CD4-positive, alpha-beta T cell (primary cell): ENCODE measurements around the gene MSX2. TPM values are rescaled to one million over a fixed set of nuclear protein-coding genes. Genes with fewer than 3 reads are reported as not detected.

Source experiments
- ATAC-seq: fragments of 200-7000 bp; cut with Tn5 transposase; one replicate; pipeline ENCODE4 v1.10.0; 2022; ENCODE audit warnings: mild to moderate bottlenecking; ENCODE audit not compliant: poor library complexity
- CTCF ChIA-PET: fragments of 350-600 bp; sonication (Branson Sonifier 250); formaldehyde crosslinking; loops from one replicate; lab custom pipeline; 2021; ENCODE audit warnings: antibody characterized with exemption, inconsistent platforms; lab: Charles Lee
- POLR2A ChIA-PET: fragments of 350-600 bp; sonication (Branson Sonifier 250); formaldehyde crosslinking; loops from one replicate; lab custom pipeline; 2021; ENCODE audit warnings: antibody characterized with exemption, inconsistent platforms; lab: Charles Lee
- DNase-seq, 14 experiments: peaks; one replicate each; pipeline ENCODE4 v3.0.0-alpha.2; 2013 to 2020; ENCODE audit warnings: mixed read lengths in 2 of 14
- H3K27ac ChIP-seq, 2 donors: one replicate each; pipeline versions ENCODE4 v1.5.1 to v1.7.0; 2013; ENCODE audit warnings: low read length in 2 of 2, low read depth in 1 of 2, mild to moderate bottlenecking in 1 of 2
- H3K27me3 ChIP-seq, 2 experiments: 1 replicate in 1 of 2; 2 replicates in 1 of 2; pipeline versions ENCODE4 v1.6.1 to v1.7.0; 2013; ENCODE audit warnings: low read length in 2 of 2, control low read depth in 1 of 2, mild to moderate bottlenecking in 1 of 2, moderate library complexity in 1 of 2; ENCODE audit not compliant: insufficient read depth in 2 of 2, control insufficient read depth in 1 of 2
- H3K36me3 ChIP-seq: one replicate; pipeline ENCODE4 v1.6.1; 2013; ENCODE audit warnings: low read length, control low read depth; ENCODE audit not compliant: insufficient read depth
- H3K4me1 ChIP-seq: one replicate; pipeline ENCODE4 v1.6.1; 2013; ENCODE audit warnings: low read length, control low read depth; ENCODE audit not compliant: insufficient read depth
- H3K4me3 ChIP-seq: one replicate; pipeline ENCODE4 v1.5.1; 2013; ENCODE audit warnings: mild to moderate bottlenecking, low read length, moderate library complexity
- H3K9me3 ChIP-seq, 2 experiments: 1 replicate in 1 of 2; 2 replicates in 1 of 2; pipeline versions ENCODE4 v1.6.1 to v1.7.0; 2013; ENCODE audit warnings: low read length in 2 of 2, mild to moderate bottlenecking in 2 of 2, control low read depth in 1 of 2, moderate library complexity in 1 of 2; ENCODE audit not compliant: control insufficient read depth in 1 of 2, insufficient read depth in 1 of 2
- H3K27ac Mint-ChIP-seq: one replicate; pipeline ENCODE4 v1.8.0; 2020; ENCODE audit warnings: mixed read lengths
- H3K27me3 Mint-ChIP-seq: one replicate; pipeline ENCODE4 v1.8.0; 2021; ENCODE audit warnings: mixed read lengths
- H3K36me3 Mint-ChIP-seq: one replicate; pipeline ENCODE4 v1.8.0; 2021; ENCODE audit warnings: low read depth, mixed read lengths
- H3K4me1 Mint-ChIP-seq: one replicate; pipeline ENCODE4 v1.8.0; 2021; ENCODE audit warnings: low read depth, mixed read lengths
- H3K4me3 Mint-ChIP-seq: one replicate; pipeline ENCODE4 v1.8.0; 2020; ENCODE audit warnings: mild to moderate bottlenecking, mixed read lengths
- H3K9me3 Mint-ChIP-seq: one replicate; pipeline ENCODE4 v1.8.0; 2020; ENCODE audit warnings: mixed read lengths
- CTCF ChIP-seq: fragments of 200-600 bp; IDR thresholded peaks from one replicate; pipeline ENCODE4 v1.8.0; 2022; ENCODE audit warnings: antibody characterized with exemption, mild to moderate bottlenecking
- intact Hi-C, 2 experiments: fragments of 100-400 bp; cut with DNase I in 1 of 2; cut with micrococcal nuclease in 1 of 2; formaldehyde crosslinking; loops; one replicate each; pipeline versions ENCODE4 v1.15.1 to v1.9.0; 2023 to 2025; cut with DNase I, micrococcal nuclease
- total RNA-seq, 174 experiments: library from RNA in 2 of 174; stranded (reverse) in 2 of 174; gene quantifications; one replicate each; pipeline ENCODE4 v1.2.3 and lab custom pipeline; 2021 to 2026

Gene MSX2
- total RNA-seq, 2 experiments from 2014 or later: 0.30 to 0.31 TPM

GRCh38 chr5:174725261-174725990 lies 1.0 kb downstream of the MSX2 start:
- ChIA-PET CTCF (no interaction called here), POLR2A (no interaction called here)
- Histone ChIP-seq H3K27ac (no peak overlapping the region), H3K9me3 (peaks cover 0 to 22% of the 10 kb centered on the region in 2 experiments), H3K4me1 (peaks cover 16% of the 10 kb centered on the region), H3K4me3 (peak overlapping the region; percentile 19), H3K27me3 (peaks cover 65 to 91% of the 10 kb centered on the region in 2 experiments), H3K36me3 (no peaks in the 10 kb centered on the region)
- Mint-ChIP-seq H3K9me3 (no peaks in the 10 kb centered on the region), H3K27me3 (peaks cover 89% of the 10 kb centered on the region), H3K4me1 (peaks cover 23% of the 10 kb centered on the region), H3K36me3 (no peaks in the 10 kb centered on the region), H3K4me3 (peak overlapping the region; percentile 60), H3K27ac (no peak overlapping the region)
- TF ChIP-seq CTCF: no peak
- DNase-seq (no peak), ATAC-seq (no peak)
- intact Hi-C loops: no loop called here

GRCh38 chr5:174725991-174726601 lies 1.7 kb downstream of the MSX2 start:
- Histone ChIP-seq H3K27me3 (peaks cover 64 to 88% of the 10 kb centered on the region in 2 experiments), H3K4me1 (peaks cover 16% of the 10 kb centered on the region), H3K4me3 (no peak overlapping the region), H3K36me3 (no peaks in the 10 kb centered on the region), H3K9me3 (peaks cover 0 to 18% of the 10 kb centered on the region in 2 experiments), H3K27ac (no peak overlapping the region)
- no peak overlapping the region for H3K27ac Mint-ChIP-seq
- no peak overlapping the region for H3K4me3 Mint-ChIP-seq
- H3K9me3 Mint-ChIP-seq: no peaks in the 10 kb centered on the region
- ChIA-PET CTCF (no interaction called here), POLR2A (no interaction called here)
- intact Hi-C loops: no loop called here
- ATAC-seq (no peak), DNase-seq (no peak)
- no peak for TF ChIP-seq CTCF
- H3K27me3 Mint-ChIP-seq: peaks cover 91% of the 10 kb centered on the region
- peaks cover 22% of the 10 kb centered on the region for H3K4me1 Mint-ChIP-seq
- no peaks in the 10 kb centered on the region for H3K36me3 Mint-ChIP-seq

- peaks cover 16% of the 10 kb centered on the region for H3K4me1 Mint-ChIP-seq
- Histone ChIP-seq H3K4me3 (no peak overlapping the region), H3K9me3 (peaks cover 0 to 23% of the 10 kb centered on the region in 2 experiments), H3K4me1 (peaks cover 16% of the 10 kb centered on the region), H3K27me3 (peaks cover 64 to 88% of the 10 kb centered on the region in 2 experiments), H3K27ac (no peak overlapping the region), H3K36me3 (no peaks in the 10 kb centered on the region)
- H3K9me3 Mint-ChIP-seq: no peaks in the 10 kb centered on the region
- DNase-seq: no peak
- TF ChIP-seq CTCF: no peak
- H3K36me3 Mint-ChIP-seq: no peaks in the 10 kb centered on the region
- POLR2A ChIA-PET: no interaction called here
- no peak overlapping the region for H3K4me3 Mint-ChIP-seq
- peaks cover 89% of the 10 kb centered on the region for H3K27me3 Mint-ChIP-seq
- ATAC-seq: no peak
- CTCF ChIA-PET: no interaction called here
- intact Hi-C loops: no loop called here
- no peak overlapping the region for H3K27ac Mint-ChIP-seq
Measured at GRCh38 chr5:174726916-174727793, 2.8 kb downstream of the MSX2 start.
